DMS114 treated with DMSO at 0.1 percent for 48 hours (cell line): ENCODE results near the gene SPC24.
"Not testable (repeated sequence)": the region's sequence is repeated elsewhere in the genome, so short reads cannot be mapped to it uniquely, and the experiment has no call there.

Experiments used
- DNase-seq: peaks from one replicate; lab custom pipeline; 2025; ENCODE audit not compliant: unreplicated experiment; lab: John Stamatoyannopoulos, UW

SPC24 gene

DNA sequence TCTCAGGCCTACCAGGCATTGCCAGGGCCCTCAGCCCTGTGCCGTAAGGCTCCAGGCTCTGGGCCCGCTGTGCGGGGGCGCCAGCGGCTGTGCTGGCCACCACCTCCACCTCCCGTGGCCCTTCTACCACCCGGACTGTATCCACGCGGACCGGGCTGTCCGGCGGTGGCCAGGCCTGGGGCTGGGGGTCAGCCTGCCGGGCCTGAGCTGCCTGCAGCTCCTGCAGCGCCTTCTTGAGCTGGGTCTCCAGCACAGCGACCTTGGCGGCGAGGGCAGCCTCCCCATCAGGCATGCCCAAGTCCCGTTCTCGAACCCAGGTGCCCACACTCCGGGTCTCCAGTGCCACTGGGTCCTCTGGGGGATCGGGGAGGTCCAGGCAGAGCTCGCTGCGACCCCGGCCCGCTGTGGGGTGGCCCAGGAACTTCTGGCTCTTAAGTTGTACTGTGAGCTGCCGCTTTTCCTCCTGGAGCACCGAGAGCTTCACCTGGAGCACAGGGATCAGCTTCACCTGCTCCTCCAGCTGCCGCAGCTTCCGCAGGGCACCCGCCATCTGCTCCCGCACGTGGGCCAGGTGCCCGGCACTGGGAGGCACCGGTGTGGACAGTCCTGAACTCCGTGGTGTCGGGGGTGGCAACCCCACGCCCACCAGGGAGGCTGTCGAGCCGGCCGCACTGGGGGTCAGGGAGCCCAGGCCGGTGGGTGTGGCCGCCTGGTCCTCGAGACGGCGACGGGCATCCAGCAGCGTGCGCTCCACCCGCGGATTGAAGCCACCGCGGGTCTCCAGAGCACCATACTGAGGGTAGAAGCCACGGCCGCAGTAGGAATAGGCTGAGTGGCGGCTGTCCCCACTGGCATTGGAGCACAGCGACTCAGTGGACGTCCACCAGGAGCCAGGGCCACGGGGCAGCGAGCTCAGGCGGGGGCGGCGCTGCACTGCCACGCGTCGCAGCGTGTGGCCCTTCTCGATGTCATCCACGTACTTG lies 37.7 kb upstream of the SPC24 start:
- DNase-seq: no peak

GRCh38 chr19:11191934-11192333 lies 36.4 kb upstream of the SPC24 start:
- no peak for DNase-seq

DNA sequence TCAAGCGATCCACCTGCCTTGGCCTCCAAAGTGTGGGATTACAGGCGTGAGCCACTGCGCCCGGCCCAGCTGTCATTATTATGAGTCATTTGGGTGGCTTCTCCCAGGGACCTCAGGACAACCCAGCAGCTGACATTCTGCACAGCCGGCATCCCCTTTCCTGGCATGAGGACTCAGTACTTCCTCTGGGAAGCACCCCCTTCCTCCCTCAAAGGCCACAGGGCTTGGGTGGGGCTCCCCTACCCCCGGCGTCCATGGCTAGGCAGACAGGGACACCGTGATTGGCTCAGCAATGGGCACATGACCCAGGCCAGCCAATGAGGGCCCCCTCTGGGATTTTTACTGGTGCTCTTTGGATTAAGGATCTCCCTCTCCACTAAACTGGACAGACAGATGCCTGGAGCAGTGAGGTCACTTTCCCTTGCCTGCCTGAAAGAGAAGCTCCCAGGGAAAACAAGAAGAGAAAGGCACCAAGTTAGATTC lies 35.7 kb upstream of the SPC24 start:
- DNase-seq: no peak

DNA sequence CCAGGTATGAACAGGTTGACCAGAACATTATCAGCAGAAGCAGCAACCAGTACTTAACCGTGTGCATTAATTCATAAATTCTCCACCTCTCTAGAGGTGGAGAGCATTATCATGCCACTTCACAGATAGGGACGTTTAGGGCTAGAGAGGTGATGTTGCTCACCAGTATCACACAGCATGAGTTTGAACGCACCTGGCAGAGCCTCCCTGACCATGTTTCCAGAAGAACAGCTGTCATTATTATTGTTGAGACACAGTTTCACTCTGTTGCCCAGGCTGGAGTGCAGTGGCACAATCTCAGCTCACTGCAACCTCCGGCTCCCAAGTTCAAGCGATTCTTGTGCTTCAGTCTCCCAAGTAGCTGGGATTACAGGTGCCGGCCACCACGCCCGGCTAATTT lies 34.9 kb upstream of the SPC24 start:
- DNase-seq: no peak

GRCh38 chr19:11187441-11187840 lies 31.9 kb upstream of the SPC24 start:
- DNase-seq: no peak

DNA sequence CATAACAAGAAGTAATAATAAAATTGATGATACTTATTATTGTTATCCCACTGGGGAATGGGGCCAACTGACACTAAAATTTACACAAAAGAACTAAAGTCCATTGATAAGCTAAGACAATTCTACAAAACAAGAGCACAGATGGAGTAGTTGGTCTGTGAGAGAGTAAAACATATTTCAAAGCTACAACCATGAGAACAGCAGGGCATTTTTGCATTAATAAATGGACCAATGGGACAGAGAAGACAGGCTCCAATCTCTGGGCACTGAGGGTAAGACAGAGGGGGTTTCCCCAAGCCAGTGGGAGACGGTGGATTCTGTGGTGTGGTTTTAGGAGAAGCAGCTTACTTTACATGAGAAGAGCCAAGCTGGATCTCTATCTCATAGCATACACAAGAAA lies 27.4 kb upstream of the SPC24 start:
- no peak for DNase-seq

DNA sequence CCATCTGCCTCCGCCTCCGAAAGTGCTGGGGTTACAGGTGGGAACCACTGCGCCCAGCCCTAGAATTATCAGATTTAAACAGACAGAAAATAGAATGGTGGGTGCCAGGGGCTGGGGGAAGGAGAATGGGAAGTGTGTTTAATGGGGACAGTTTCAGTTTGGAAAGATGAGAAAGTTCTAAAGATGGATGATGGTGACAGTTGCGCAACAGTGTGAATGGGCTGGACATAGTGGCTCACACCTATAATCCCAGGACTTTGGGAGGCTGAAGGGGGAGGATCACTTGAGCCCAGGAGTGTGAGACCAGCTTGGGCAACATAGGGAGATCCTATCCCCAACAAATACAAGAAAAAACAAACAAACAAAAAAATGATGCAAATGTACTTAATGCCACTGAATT lies 25.9 kb upstream of the SPC24 start:
- no peak for DNase-seq

DNA sequence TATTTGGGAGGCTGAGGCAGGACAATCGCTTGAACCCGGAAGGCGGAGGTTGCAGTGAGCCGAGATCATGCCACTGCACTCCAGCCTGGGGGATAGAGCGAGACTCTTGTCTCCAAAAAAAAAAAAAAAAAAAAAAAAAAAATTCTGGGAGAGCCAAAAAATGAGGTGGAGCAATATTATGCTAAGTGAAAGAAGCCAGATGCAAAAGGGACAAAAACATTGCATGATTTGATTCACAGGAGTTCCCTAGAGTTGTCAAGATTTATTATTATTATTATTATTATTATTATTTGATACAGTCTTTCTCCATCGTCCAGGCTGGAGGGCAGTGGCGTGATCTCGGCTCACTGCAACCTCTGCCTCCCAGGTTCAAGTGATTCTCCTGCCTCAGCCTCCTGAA lies 25.4 kb upstream of the SPC24 start:
- not testable (repeated sequence) for DNase-seq

DNA sequence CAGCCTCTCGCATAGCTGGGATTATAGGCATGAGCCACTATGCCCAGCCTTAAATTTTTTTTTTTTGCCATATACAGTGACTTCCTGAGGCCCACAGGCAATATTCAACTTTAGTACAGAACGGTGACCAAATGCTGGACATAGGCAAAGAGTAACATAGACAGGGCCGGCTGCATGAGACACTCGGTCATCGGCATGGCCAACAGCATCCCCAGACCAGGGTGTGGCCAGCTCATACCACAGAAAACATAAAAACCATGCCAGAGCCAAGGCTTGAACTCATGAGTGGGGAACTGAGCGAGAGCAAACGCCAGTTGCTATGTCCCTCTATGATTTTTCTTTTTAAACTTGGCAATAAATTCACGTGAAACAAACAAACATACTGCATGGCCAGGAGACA lies 24.8 kb upstream of the SPC24 start:
- DNase-seq: no peak

- no peak for DNase-seq
Measured at GRCh38 chr19:11179716-11180297, 24.2 kb upstream of the SPC24 start.

GRCh38 chr19:11179145-11179465 lies 23.5 kb upstream of the SPC24 start:
- DNase-seq: not testable (repeated sequence)

GRCh38 chr19:11177592-11177991 lies 22.0 kb upstream of the SPC24 start:
- DNase-seq: no peak

GRCh38 chr19:11176466-11177193 lies 21.0 kb upstream of the SPC24 start:
- no peak for DNase-seq

DNA sequence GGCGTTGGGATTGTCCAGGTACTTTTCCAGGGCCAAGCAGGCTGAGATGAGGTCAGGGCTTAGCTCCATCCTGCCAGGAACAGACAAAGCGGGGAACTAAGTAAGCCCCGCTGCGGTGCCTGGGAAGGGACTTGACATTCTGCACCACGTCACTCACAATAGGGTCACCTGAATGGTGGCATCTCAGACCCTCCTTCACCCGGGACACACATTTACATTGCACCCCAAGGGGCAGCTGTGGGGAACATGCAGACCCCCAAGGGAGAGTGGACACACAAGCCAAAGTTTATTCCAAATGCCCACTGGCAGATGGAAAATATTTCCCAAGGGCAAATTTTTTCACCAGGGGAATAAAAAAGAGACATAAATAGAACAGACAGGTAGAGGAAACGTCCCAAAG lies 20.3 kb upstream of the SPC24 start:
- no peak for DNase-seq

- no peak for DNase-seq
Measured at GRCh38 chr19:11174336-11174735, 18.8 kb upstream of the SPC24 start.

DNA sequence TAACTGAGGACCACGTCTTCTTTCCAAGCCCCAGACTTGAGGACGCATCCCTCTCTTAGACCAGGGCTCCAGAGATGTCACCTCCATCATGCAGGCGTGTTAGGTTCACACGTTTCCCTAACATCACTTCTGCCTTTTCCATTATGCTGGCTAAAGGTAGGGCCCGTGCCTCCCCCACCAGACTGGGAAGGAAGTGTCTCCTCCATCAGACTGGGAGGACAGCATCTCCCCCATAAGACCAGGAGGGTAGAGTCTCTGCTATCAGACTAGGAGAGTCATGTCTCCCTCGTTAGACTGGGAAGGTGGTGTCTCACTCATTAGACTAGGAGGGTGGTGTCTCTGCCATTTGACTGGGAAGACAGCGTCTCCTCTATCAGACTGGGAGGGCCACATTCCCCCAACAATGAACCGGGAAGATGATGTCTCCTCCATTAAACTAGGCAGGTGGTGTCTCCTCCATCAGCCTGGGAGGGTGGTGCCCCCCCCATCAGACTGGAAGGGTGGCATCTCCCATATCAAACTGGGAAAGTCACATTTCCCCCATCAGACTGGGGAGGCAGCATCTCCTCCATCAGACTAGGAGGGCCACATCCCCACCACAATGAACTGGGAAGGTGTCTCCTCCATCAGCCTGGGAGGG lies 18.1 kb upstream of the SPC24 start:
- DNase-seq: no peak

DNA sequence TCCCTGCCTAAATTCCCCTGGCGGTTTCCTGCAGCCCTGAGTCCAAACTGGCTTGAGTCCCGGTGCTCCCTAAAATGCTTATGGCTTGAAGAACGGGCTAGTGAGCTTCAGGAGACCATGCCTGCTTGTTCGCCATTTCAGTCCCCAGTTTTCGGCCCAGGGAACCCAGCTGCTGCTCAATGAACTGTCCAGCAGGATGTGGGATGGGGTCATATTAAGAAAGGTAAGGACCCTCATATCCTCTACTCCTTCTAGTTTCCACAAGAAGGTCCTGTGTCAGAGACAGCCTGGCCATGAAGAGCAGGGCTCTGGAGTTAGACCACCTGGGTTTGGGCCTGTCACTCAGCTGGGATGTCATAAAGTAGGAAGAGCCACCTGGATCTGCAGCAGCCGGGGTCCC lies 17.0 kb upstream of the SPC24 start:
- no peak for DNase-seq

DNA sequence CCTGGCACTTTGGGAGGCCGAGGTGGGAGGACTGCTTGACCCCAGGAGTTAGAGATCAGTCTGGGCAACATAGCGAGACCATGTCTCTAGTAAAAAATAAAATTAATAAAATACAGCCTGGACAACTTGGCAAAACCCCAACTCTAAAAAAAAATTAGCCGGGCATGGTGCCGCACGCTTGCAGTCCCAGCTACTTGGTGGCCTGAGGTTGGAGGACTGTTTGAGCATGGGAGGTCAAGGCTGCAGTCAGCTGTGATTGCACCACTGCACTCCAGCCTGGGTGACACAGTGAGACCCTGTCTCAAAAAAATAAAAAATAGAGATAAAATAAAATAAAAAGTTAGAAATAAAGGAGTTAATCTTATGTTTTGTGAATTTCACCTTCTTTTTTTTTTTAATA lies 15.6 kb upstream of the SPC24 start:
- no peak for DNase-seq

- no peak for DNase-seq
Measured at GRCh38 chr19:11169896-11170678, 14.5 kb upstream of the SPC24 start.

- DNase-seq: no peak
Measured at GRCh38 chr19:11168568-11168967, 13.0 kb upstream of the SPC24 start.
